NCI-H2196 treated with DMSO at 0.1 percent for 48 hours (cell line): ENCODE results near the gene RAI1.
"Not testable (repeated sequence)": the region's sequence is repeated elsewhere in the genome, so short reads cannot be mapped to it uniquely, and the experiment has no call there.

Experiments used
- DNase-seq: peaks from one replicate; lab custom pipeline; 2025; ENCODE audit not compliant: unreplicated experiment; lab: John Stamatoyannopoulos, UW

Gene RAI1

DNA sequence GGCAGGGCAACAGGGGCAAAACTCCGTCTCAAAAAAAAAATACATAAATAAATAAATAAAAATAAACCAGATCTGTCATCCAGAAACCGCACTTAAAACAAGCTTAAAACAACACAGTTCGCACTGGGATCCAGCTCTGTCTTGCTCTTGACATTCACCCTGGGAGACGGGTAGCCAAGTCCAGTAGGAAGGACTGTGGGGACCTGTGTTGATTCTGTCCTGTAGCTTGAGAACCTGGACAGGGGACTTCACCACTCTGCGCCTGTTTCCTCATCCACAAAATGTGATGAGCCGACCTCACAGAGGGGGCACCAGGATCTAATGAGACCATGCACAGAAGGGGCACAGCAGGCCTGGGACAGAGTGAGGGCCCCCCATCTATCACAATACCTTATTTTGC lies 1.5 kb upstream of the RAI1 start:
- DNase-seq, result no peak

DNA sequence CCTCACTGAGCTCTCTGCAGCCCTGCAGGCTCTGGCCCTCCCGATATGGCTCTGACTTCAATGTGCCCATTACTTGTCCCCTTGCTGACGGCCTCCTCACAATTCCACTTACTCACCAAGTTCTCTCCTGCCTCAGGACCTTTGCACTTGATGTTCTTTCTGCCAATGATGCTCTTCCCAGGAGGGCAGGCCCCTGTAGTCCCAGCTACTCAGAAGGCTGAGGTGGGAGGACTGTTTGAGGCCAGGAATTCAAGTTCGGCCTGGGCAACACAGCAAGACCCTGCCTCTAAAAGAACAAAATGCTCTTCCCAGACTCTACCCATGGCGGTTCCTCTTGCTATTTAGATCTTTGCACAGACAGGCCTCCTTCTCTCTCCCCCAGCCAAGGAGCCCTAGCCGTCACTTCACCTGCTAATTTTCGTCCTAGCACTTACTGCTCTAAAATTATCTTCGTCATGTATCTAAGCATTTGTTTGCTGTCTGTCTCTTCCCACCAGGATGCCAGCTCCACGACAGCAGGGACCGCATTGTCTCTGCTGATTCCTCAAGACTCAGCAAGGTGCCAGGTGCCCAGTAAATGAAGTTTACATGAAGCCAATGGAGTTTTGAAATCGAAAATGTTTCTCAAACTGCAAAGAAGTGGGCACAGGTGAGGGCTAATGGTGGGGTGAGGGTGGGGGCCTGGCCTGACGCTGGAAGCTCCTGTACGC lies 626 bp upstream of the RAI1 start:
- no peak for DNase-seq

DNA sequence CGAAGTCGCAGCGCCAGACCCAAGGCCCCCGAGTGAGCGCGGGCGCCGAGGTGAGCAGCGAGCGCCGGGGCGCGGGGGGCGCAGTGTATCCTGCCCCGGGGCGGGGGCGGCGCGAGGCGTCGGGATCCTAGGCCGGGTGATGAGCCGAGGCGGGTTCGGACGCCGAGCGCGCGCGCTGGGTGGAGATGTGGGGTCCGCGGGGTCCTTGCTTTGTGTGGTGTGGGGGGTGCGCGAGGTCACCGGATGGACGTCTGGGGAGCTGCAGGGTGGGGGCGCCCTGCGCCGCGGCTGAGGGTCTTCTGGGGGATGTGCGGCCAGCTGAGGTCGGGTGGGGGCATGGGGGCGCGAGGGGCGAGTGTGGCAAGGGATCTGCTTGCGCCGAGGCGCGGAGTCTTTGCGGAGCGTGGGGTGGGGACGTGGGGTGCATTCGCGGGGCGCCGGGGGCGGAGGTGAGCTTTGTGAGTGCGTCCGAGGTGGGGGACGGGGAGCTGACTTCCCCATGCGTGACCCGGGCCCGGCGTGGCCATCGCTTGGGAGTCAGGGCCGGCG lies 560 bp downstream of the RAI1 start:
- no peak for DNase-seq

DNA sequence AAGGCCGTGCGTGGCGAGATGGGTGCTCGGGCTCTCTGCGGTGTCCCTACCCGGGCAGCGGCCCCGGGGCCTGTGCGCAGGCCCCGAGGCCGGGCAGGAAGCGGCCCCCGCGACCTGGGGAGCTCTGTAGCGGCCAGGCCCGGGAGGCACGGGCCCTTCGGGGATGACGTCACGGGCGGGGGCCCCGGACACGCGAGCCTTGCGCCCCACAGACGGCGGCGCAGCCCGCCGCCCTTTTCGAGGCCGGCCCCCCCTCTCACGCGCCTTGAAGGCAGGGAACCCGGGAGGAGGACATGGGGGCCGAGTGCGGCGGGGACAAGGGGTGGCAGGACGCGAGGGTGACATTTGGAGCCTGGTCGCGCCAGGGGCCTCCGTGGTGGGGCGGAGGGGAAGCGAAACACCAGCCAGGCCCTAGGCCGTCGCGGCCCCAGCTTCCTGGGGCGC lies 1.1 kb downstream of the RAI1 start:
- no peak for DNase-seq

DNA sequence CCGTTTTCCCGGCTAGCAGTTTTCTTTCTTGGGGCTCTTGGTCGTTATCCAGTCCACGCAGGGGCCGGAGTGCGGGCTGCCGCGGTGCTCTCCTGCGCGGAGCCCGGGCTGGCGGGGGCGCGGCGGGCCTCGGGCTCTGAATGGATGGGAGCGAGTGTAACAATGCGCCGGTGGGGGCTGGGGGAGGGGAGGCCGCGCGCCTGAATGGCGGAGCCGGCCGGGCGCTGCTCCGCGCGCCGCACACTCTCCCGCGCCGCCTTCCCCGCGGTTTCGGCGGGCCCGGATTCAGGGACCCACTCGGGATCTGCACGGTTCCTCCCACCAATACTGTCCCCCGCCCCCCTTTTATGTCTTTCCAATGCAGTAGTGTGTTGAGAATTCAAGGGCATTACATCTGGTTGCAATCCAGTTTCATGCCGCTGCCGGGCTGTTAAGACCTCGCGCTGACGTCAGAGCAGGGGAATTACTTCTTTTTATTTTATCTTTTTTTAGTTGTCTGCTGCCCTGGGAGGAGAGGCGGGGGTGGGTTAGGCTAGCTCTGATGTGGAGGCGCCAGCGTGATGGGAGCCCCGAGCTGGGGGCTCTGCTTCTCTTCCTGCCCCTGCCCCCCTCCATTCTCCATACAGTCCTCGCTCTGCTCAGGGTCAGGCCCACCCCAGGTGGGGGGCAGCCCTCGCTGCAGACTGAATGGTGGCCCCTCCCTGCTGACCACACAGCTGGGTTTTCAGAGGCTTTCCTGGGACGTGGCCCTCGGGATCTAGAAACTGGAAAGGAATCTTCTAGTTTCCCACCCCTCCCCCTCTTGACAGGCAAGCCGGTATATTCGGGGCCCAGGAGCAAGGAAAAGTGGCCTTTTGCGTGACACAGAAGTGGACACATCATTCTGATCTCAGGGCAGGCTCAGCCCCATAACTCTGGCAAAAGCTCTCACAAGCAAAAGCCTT lies 1.8 kb downstream of the RAI1 start:
- DNase-seq, result no peak

DNA sequence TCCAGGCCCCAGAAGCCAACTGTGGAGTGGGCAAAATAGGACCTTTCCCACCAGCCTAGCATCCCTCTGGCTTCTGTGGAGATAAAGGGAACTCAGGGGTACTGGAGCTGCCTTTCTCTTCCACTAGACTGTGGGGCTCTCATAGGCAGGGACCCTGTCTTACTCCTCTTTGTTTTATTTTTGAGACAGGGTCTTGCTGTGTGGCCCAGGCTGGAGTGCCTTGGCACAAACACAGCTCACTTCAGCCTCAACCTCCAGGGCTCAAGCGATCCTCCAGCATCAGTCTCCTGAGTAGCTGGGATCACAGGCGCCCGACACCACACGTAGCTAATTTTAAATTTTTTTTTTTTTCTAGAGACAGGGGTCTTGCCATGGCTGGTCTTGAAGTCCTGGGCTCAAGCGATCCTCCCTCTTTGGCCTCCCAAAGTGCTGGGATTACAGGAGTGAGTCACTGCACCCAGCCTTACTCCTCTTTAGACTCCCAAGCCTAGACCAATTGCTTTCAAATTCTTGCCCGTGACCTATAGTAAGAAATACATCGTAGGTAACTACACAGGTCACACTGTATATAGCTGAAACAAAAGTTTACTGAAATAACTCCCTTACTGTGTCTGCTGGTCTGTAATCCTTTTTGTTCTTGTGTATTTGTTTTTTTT lies 2.6 kb downstream of the RAI1 start:
- DNase-seq, result no peak

DNA sequence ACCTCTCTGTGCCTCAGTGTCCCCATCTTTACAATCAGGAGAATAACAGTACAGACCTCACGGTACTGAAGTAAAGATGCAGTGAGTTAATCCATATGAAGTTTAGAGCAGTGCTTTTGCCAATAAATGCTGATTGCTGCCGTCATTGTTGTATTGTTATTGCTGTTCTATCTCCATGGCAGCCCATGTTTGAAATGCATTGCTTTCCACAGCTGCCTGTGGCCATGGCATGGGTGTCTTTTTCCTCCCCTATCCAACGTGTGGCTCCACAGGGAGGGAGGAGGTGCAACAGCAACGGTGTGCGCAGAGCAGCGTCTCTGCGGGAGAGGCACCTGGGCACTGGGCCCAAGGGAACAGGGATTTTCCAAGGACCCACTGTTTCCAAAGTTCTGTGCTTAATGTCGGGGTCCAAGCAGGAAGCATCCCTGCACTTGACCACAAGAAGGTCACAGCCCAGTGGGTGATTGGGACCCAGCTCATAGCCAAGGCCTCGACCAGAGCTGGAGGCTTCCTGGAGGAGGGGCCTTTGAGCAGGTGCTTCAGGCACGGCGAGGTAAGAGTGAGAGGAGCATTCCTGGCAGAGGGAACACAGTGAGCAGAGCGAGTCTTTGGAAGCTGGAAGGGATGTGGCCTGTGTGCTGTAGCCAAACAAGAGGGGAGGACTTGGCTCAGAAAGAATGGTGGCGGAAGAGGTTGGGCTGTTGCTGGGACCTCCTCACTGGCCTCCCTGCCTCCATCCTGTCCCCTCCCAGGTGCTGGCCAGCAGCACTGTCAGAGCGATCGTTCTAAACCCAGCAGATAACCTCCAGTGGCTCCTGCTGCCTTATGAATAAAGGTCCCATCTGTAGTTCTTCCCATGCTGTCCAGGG lies 3.9 kb downstream of the RAI1 start:
- peak; percentile 76 for DNase-seq

DNA sequence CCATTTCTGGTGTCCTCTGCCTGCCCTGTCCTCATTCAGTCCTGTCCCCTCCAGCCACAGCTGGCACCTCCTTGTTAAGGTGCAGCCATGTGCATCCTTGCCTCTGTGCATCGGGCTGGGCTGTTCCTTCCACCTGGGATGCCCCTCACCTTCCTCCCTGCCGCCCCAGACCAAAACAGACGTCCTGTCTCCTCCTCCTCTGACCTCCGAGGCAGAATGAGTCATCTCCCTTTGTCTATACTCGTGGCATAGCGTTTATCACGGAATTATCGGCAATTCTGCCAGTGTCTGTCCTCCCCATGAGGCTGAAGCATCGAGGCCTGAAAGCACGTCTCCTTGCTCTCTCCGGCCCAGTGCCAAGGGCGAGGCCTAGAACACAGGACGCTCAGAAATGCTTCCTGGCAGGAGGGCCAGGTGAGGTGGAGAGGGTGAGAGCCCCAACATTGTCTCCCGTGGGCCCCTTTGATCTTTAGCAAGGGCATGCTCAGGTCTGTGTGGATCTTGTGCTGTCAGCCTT lies 4.6 kb downstream of the RAI1 start:
- DNase-seq, result no peak

DNA sequence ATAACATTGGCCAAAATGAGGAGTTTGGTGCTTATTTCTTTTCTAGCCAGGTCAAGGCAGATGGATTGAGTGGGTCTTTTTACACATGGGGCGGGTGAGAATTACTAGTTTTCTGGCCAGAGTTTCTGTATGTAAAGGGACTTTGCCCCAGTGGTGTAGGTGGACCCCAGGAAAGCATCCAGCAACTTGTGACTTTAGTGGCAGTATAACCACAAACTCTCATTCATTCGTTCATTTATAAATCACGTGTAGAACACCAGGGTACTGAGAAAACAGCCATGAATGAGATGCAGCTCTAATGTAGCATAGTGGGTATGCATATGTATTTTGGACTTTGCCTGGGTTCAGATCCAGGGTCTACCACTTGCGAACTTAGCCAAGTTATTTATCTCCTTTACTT lies 8.1 kb downstream of the RAI1 start:
- DNase-seq, result no peak

DNA sequence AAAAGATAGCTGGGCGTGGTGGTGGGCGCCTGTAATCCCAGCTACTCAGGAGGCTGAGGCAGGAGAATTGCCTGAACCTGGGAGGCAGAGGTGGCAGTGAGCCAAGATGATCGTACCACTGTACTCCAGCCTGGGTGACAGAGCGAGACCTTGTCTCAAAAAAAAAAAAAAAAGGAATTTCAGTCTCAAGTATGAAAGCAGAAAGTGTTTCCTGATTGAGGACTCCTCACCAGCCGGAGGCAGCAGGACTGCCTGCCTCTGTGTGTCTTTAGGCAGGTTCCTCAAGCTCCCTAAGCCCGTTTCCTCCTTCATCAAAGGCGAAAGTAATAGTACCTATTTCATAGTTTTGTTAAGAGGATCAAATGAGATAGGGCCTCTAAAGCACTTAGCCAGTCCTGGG lies 9.0 kb downstream of the RAI1 start:
- not testable (repeated sequence) for DNase-seq

DNA sequence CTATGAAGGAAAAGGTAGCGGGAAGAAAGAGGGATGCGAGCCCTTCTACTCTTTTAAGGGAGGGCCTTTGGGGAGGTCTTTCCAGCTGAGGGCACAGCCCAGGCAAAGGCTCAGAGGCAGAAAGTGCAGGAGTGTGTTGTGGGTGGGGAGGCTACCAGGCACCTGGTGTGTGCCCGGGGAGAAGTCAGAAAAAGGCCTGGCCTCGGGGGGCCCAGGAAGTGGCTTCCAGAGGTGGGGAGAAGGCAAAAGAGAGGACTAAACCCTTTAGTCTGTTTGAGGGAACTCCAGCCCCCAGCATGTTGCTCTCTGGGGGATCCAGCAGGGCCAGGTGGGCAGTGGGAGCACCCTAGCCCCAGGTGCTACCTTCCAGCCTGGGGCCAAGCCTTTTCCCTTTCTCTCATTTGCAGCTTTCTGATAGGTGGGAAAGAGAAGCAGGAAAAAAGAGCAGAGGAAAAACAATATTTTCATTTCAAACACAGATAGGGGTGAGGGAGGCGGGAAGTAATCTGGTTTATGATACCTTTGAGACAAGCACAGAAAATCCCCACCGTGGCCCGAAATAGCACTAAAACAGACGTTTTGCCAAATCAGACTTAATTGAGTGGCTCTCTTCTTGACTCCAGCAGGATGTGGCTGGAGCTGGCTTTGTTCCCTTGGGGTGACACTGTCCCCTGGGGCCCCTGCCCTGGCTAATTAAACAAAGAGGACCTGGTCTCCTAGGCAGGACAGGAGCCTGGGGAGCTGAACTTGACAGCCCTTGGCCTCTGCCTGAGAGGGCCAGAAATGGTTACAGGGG lies 10.4 kb downstream of the RAI1 start:
- DNase-seq, result no peak

DNA sequence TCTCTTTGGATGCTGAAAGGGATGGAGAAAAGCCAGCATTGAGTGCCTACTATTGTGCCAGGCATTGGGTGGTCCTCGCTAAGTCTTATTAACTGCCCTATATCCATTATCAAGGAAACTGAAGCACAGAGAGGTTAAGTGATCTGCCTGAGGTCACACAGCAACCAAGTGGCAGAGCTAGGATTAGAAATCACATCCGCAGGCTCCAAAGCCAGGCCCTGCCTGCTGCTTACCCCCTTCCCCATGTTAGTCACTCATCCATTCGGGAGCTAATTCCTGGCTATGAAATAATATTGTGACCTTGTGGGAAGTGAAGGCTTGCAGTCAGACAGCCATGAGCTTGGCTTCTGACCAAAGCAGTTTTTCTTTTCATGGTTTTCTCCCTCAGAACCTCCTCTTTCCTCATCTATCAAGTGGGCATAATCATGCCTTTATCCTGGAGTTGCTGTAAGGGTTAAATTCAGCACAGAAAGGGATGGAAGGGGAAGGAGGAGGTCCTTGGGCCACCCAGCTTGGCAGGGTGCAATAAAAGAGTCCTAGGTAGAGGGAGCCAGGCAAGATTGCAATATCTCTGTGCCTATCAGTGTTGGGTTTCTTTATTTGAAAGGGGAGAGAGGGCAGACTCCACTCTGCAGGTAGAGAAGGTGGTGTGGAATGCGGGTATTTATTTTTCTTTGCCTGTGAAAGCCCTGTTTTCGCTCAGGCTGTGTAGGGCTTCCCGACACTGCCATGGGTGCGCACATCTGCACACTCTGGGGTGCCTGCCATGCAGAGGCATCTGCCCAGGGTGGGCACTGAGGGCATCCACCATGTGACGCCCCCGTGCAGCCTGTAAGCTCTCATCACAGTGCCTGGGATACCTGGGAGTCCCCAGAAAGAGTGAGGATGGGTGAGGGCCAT lies 11.3 kb downstream of the RAI1 start:
- DNase-seq, result no peak

DNA sequence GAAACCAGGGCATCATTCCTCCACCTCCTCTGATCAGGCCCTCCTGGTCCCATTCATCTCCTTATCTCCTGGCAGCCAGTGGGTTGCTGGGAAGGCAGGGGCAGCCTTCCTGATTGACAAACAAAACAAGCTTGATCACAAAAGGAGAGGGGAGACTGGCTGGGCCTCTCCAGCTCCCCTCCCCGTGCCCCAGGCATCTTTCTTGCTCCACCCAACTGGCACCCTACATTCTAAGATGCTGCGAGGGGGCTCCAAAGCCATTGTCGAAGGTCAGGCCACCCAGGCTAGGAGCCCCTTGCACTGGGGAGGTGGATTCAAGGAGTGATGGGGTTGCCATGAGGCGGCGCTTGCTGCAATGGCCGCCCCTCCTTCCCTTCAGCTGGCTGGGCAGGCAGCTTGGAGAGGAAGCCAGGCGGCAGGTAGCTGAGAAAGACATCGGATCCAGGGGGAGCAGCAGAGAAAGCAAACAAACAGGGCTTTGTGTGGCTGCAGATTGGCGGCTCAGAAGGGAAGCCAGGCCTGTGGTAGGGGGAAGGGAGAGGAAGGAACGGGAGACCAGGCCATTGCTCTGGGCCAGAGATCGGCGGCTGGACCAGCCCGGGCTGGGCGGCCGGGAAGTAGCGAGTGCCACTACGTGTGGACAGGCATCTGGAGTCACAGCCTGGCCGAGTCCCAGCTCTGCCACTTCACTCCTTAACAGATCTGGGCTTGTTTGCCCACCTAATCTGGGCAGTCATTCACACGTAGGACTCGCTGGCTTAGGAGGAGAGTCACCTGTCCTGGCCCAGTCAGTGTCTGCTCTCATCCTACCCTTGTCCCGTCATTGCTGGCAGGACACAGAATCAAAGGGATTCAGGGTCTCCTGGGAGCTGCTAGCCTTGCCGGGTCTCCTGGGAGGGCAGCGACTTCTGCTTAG lies 12.3 kb downstream of the RAI1 start:
- peak; percentile 56 for DNase-seq

DNA sequence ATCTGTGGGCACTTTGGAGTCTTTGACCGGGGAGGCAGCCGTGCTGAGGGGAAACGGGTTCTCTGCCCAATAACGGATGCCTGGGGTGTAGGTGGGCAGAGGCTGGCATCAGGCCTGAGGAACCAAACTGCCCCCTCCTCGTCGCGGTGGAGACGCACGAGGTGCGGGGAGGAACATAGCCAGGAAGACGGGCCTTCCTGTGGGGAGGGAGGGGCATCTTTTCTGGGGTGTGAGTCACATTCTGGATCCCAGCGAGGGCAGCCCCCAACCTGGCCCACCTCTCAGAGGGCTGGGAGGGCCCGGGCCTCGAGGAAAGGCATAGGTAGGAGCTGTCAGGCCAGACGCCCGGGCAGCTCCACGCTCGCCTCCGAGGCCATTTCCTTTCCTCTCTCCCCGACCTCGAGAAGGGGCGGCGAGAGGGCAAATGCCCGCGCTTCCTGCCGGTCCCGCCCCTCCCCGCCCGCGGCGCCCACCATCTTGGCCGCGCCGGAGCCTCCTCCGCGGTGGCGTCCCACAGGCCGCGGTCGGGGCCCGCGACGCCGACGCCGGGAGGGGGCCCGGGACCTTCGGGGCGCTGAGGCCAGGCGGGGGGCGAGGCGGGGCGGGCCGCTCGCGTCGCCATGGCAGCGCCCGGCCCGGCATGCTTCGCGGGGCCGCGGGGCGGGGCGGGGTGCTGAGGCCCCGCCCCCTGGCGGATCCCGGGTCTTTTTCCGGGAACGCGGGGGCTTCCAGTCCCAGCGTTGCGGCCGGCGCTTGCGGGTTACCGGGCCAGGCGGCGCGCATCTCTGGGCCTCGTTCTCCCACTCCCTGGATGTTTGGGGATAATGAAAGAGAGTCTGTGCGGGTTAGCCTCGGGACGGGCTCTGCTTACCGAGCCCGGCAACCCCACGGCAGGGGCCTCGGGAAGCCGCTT lies 13.2 kb downstream of the RAI1 start:
- no peak for DNase-seq

DNA sequence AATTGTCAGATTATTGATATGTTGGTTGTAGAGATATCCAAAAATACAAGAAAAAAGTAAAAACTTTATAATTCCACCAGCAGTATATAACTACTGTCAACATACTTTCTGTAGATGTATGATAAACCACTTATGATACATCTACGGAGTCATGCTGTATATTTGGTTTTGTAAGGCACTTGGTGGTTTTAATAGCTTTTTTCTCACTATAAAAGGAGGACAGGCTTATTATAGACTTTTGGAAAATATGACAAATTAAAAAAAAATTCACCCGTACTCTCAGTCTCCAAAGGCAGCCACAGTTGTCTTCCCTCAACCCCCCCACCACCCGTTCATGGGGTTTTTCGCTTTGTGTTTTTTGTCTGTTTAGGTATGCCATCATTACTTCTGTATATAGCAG lies 14.8 kb downstream of the RAI1 start:
- DNase-seq, result no peak

DNA sequence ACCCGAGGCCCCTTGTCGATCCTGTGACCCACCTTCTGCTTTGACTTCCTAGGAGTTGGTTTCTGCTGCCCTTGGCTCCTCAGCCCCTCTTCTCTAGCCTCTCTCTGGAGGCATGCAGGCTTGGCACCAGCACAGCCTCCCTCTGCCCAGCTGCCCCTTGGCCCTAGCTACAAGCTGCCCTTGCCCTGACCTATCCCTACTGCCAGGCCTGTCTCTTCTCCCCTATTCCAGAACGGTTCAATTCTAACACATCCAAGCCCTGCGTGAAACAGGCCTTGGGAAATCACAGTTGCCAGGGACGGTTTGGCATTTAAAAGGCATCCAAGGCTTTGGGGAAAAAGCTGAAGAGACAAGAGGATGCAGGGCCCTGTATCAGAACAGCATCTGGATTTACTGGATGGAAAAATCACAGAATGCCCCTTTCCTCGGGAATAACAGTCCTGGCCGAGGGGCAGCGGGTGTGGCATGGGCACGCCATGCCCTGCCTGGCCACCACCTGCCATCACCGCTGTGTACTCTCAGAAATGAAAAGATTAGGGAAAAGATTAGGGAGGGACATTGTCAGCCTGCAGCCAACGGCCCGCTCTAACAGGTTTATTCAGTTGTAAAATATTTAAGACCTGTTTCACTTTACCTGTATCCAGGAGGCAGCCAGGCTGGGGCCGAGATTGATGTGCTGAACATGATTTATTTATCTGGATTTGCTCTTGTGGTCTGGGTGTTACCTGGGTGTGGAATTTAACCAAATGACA lies 15.8 kb downstream of the RAI1 start:
- DNase-seq, result no peak
